Measurements from ENCODE around the gene FAM200C. TPM values are rescaled to one million over a fixed set of nuclear protein-coding genes. Genes with fewer than 3 reads are reported as not detected.

FAM200C gene
- total RNA-seq, 1 donor from 2014 or later: 3.2 TPM

DNA sequence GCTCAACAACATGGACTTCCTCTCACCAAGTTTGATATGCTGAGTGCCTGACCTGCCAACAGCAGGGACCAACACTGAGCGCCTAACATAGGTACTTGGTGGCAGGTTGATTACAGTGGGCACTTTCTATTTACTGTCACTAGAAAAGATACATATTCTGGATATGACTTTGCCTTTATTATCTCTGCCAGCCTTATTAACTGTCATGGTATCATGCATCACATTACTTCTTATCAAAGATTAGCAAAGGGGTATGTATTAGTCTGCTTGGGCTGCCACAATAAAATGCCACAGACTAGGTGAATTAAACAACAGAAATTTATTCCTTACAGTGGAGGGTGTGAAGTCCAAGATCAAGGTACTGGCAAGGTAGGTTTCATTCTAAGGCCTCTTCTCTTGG, 15.2 kb downstream of the FAM200C start:
- Mint-ChIP-seq H3K27me3 (ENCODE audit: unreplicated experiment) (no peaks in the 10 kb centered on the region), H3K9me3 (ENCODE audit: unreplicated experiment) (peaks cover 4% of the 10 kb centered on the region), H3K36me3 (ENCODE audit: low read depth, unreplicated experiment) (peaks cover 6% of the 10 kb centered on the region), H3K4me3 (ENCODE audit: unreplicated experiment) (no peak overlapping the region), H3K27ac (ENCODE audit: unreplicated experiment) (no peak overlapping the region), H3K4me1 (ENCODE audit: unreplicated experiment) (peaks cover 3% of the 10 kb centered on the region)
- no peak for TF ChIP-seq CTCF (IDR thresholded peaks at IDR 0.05; ENCODE audit: unreplicated experiment)
- no peak for DNase-seq (ENCODE audit: low spot score)

- DNase-seq (ENCODE audit: low spot score): no peak
- Mint-ChIP-seq H3K4me3 (ENCODE audit: unreplicated experiment) (no peak overlapping the region), H3K9me3 (ENCODE audit: unreplicated experiment) (no peaks in the 10 kb centered on the region), H3K27ac (ENCODE audit: unreplicated experiment) (no peak overlapping the region), H3K4me1 (ENCODE audit: unreplicated experiment) (peaks cover 8% of the 10 kb centered on the region), H3K36me3 (ENCODE audit: low read depth, unreplicated experiment) (no peaks in the 10 kb centered on the region), H3K27me3 (ENCODE audit: unreplicated experiment) (no peaks in the 10 kb centered on the region)
- TF ChIP-seq CTCF (IDR thresholded peaks at IDR 0.05; ENCODE audit: unreplicated experiment): no peak
Measured at GRCh38 chr5:160382346-160382745, 17.5 kb downstream of the FAM200C start.

DNA sequence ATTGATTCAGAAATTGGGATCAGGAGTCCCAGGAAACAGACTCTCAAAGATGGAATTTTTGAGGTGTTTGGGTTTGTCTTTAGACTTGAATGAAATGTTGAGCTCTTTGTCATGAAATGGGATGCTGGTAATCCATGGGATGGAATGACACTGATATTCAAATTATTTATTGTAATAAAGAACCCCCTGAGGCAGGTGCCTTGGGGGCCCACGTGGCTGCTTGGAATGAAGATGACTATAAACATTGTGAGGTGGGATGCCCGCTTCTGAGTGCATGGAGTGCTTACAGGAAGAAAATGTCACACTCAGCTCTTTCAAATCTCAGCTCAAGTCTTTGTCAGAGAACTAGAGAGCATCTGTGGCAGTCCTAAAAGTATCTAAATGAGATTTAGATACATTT, 19.8 kb downstream of the FAM200C start:
- no peaks in the 10 kb centered on the region for H3K27me3 Mint-ChIP-seq (ENCODE audit: unreplicated experiment)
- no peaks in the 10 kb centered on the region for H3K9me3 Mint-ChIP-seq (ENCODE audit: unreplicated experiment)

GRCh38 chr5:160379511-160379910, 20.3 kb downstream of the FAM200C start:
- Mint-ChIP-seq H3K4me3 (ENCODE audit: unreplicated experiment) (no peak overlapping the region), H3K4me1 (ENCODE audit: unreplicated experiment) (peaks cover 12% of the 10 kb centered on the region), H3K27ac (ENCODE audit: unreplicated experiment) (peak overlapping the region; percentile 88), H3K9me3 (ENCODE audit: unreplicated experiment) (no peaks in the 10 kb centered on the region), H3K27me3 (ENCODE audit: unreplicated experiment) (no peaks in the 10 kb centered on the region), H3K36me3 (ENCODE audit: low read depth, unreplicated experiment) (no peaks in the 10 kb centered on the region)
- no peak for TF ChIP-seq CTCF (IDR thresholded peaks at IDR 0.05; ENCODE audit: unreplicated experiment)
- no peak for DNase-seq (ENCODE audit: low spot score)

More for the DNA sequence above, 19.8 kb downstream of the FAM200C start:
- peaks cover 12% of the 10 kb centered on the region for H3K4me1 Mint-ChIP-seq (ENCODE audit: unreplicated experiment)
- H3K4me3 Mint-ChIP-seq (ENCODE audit: unreplicated experiment): no peak overlapping the region
- H3K36me3 Mint-ChIP-seq (ENCODE audit: low read depth, unreplicated experiment): no peaks in the 10 kb centered on the region
- no peak for TF ChIP-seq CTCF (IDR thresholded peaks at IDR 0.05; ENCODE audit: unreplicated experiment)
- no peak for DNase-seq (ENCODE audit: low spot score)
- peak overlapping the region; percentile 88 for H3K27ac Mint-ChIP-seq (ENCODE audit: unreplicated experiment)

- H3K27me3 Mint-ChIP-seq (ENCODE audit: unreplicated experiment): no peaks in the 10 kb centered on the region
- no peaks in the 10 kb centered on the region for H3K9me3 Mint-ChIP-seq (ENCODE audit: unreplicated experiment)
- H3K36me3 Mint-ChIP-seq (ENCODE audit: low read depth, unreplicated experiment): no peaks in the 10 kb centered on the region
- peak overlapping the region; percentile 48 for H3K27ac Mint-ChIP-seq (ENCODE audit: unreplicated experiment)
- no peak for TF ChIP-seq CTCF (IDR thresholded peaks at IDR 0.05; ENCODE audit: unreplicated experiment)
- H3K4me1 Mint-ChIP-seq (ENCODE audit: unreplicated experiment): peaks cover 12% of the 10 kb centered on the region
- no peak overlapping the region for H3K4me3 Mint-ChIP-seq (ENCODE audit: unreplicated experiment)
- no peak for DNase-seq (ENCODE audit: low spot score)
Measured at GRCh38 chr5:160378330-160378729, 21.5 kb downstream of the FAM200C start.
